Fibroblast of lung (primary cell): ENCODE measurements around the gene ZNF827.

Experiments used
- EZH2 ChIP-seq: IDR thresholded peaks from 2 replicates; pipeline ENCODE4 v1.5.1; 2012; ENCODE audit warnings: low read length, control low read depth, mild to moderate bottlenecking; ENCODE audit errors: missing control alignments
- TF ChIP-seq, protein P1 (sequence below), 2 donors: IDR thresholded peaks in 1 of 2; conservative IDR thresholded peaks in 1 of 2; 1 replicate in 1 of 2; 2 replicates in 1 of 2; pipeline ENCODE4 v1.5.1; 2011 to 2012; ENCODE audit warnings: low read length in 2 of 2, control low read depth in 1 of 2, inconsistent platforms in 1 of 2, low read depth in 1 of 2, mild to moderate bottlenecking in 1 of 2

DNA sequence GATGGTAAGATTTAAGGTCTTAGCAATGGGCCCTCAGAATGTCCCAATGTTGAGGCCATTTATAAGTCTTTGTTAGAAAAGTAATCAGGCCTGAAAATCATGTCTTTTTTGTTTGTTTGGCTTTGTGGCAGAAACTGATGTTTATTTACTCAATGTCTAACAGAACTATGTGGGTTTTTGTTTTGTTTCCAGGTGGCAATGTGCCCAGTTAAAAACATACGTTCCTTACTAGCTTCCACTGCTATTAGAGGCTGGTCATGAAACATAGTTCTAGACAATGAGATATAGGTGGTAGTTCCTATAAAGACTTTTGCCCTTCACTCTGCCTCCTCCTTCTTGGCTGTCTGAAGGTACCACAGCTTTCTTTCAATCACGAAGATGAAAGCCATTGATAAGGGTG is 149.9 kb downstream of the ZNF827 start:
- TF ChIP-seq, protein P1, sequence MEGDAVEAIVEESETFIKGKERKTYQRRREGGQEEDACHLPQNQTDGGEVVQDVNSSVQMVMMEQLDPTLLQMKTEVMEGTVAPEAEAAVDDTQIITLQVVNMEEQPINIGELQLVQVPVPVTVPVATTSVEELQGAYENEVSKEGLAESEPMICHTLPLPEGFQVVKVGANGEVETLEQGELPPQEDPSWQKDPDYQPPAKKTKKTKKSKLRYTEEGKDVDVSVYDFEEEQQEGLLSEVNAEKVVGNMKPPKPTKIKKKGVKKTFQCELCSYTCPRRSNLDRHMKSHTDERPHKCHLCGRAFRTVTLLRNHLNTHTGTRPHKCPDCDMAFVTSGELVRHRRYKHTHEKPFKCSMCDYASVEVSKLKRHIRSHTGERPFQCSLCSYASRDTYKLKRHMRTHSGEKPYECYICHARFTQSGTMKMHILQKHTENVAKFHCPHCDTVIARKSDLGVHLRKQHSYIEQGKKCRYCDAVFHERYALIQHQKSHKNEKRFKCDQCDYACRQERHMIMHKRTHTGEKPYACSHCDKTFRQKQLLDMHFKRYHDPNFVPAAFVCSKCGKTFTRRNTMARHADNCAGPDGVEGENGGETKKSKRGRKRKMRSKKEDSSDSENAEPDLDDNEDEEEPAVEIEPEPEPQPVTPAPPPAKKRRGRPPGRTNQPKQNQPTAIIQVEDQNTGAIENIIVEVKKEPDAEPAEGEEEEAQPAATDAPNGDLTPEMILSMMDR (conservative IDR thresholded peaks at IDR 0.05 in 1 of 2, IDR thresholded peaks at IDR 0.05 in 1 of 2; ENCODE audit: low read depth in 1 of 2, low read length in 2 of 2), result no peak
- no peak for TF ChIP-seq EZH2
